GM18502 (cell line): ENCODE data around the gene TESK1.

ENCODE experiments used
- ATAC-seq: cut with Tn5 transposase; IDR thresholded peaks from one replicate; pipeline ENCODE4 v1.9.1; 2021; ENCODE audit warnings: mild to moderate bottlenecking; ENCODE audit not compliant: unreplicated experiment, poor library complexity

TESK1 gene

GRCh38 chr9:35604578-35605350 lies at the start of gene TESK1:
Gene TESK1, plus strand, starts transcription at chr9:35605262. Its CDS starts 358 bp downstream, at chr9:35605620.
- ATAC-seq: peak; percentile 48

GRCh38 chr9:35555881-35556280 lies 49.2 kb upstream of the TESK1 start:
- ATAC-seq: no peak

- ATAC-seq: no peak
Observed at GRCh38 chr9:35556776-35557175, 48.3 kb upstream of the TESK1 start.

- no peak for ATAC-seq
Observed at GRCh38 chr9:35557320-35557719, 47.7 kb upstream of the TESK1 start.

GRCh38 chr9:35558185-35558584 lies 46.9 kb upstream of the TESK1 start:
- ATAC-seq: no peak

GRCh38 chr9:35559792-35560530 lies 45.1 kb upstream of the TESK1 start:
- no peak for ATAC-seq

GRCh38 chr9:35560625-35561337 lies 44.3 kb upstream of the TESK1 start:
- no peak for ATAC-seq

- ATAC-seq: no peak
Observed at GRCh38 chr9:35561468-35562261, 43.4 kb upstream of the TESK1 start.

GRCh38 chr9:35562895-35563780 lies 41.9 kb upstream of the TESK1 start:
- ATAC-seq: no peak

- ATAC-seq: no peak
Observed at GRCh38 chr9:35563791-35564197, 41.3 kb upstream of the TESK1 start.

- no peak for ATAC-seq
Observed at GRCh38 chr9:35564658-35565061, 40.4 kb upstream of the TESK1 start.

- no peak for ATAC-seq
Observed at GRCh38 chr9:35566417-35566816, 38.6 kb upstream of the TESK1 start.

GRCh38 chr9:35568196-35568595 lies 36.9 kb upstream of the TESK1 start:
- ATAC-seq: no peak

- ATAC-seq: no peak
Observed at GRCh38 chr9:35569206-35569605, 35.9 kb upstream of the TESK1 start.

- no peak for ATAC-seq
Observed at GRCh38 chr9:35570709-35571504, 34.2 kb upstream of the TESK1 start.

GRCh38 chr9:35574578-35575122 lies 30.4 kb upstream of the TESK1 start:
- no peak for ATAC-seq

GRCh38 chr9:35575478-35575877 lies 29.6 kb upstream of the TESK1 start:
- ATAC-seq: no peak

- no peak for ATAC-seq
Observed at GRCh38 chr9:35577486-35577885, 27.6 kb upstream of the TESK1 start.
